Hepatocyte (in vitro differentiated cells): ENCODE results near the gene CRY1. TPM values are rescaled to one million over a fixed set of nuclear protein-coding genes. Genes with fewer than 3 reads are reported as not detected.

Source experiments
- DNase-seq: peaks from one replicate; pipeline ENCODE4 v3.0.0-alpha.2; 2016; ENCODE audit warnings: low spot score
- H2AFZ ChIP-seq: fragments of 200-600 bp; sonication (generic); 2 replicates; pipeline ENCODE4 v1.6.0; 2016; ENCODE audit warnings: antibody characterized with exemption, mild to moderate bottlenecking
- H3K27ac ChIP-seq: fragments of 200-600 bp; sonication (generic); 2 replicates; pipeline ENCODE4 v1.5.1; 2016; ENCODE audit warnings: mild to moderate bottlenecking
- H3K27me3 ChIP-seq: fragments of 200-600 bp; sonication (generic); 2 replicates; pipeline ENCODE4 v1.6.1; 2016
- H3K36me3 ChIP-seq: fragments of 200-600 bp; sonication (generic); replicated peaks from 2 replicates; pipeline ENCODE4 v1.5.1; 2016; ENCODE audit warnings: low read depth; ENCODE audit not compliant: insufficient read depth
- H3K4me1 ChIP-seq: fragments of 200-600 bp; sonication (generic); 2 replicates; pipeline ENCODE4 v1.5.1; 2016; ENCODE audit warnings: mild to moderate bottlenecking, moderate library complexity; ENCODE audit not compliant: insufficient read depth
- H3K4me2 ChIP-seq: fragments of 200-600 bp; sonication (generic); 2 replicates; pipeline ENCODE4 v1.6.0; 2016
- H3K4me3 ChIP-seq: fragments of 200-600 bp; sonication (generic); 2 replicates; pipeline ENCODE4 v1.5.1; 2016; ENCODE audit warnings: mild to moderate bottlenecking
- H3K79me2 ChIP-seq: fragments of 200-600 bp; sonication (generic); 2 replicates; pipeline ENCODE4 v1.6.0; 2017; ENCODE audit warnings: mild to moderate bottlenecking
- H3K9me2 ChIP-seq: fragments of 200-600 bp; sonication (generic); replicated peaks from 2 replicates; pipeline ENCODE4 v1.6.0; 2017; ENCODE audit warnings: mild to moderate bottlenecking; ENCODE audit not compliant: insufficient read depth
- H3K9me3 ChIP-seq: fragments of 200-600 bp; sonication (generic); 2 replicates; pipeline ENCODE4 v1.5.1; 2016; ENCODE audit warnings: low read depth, mild to moderate bottlenecking
- H4K20me1 ChIP-seq: fragments of 200-600 bp; sonication (generic); 2 replicates; pipeline ENCODE4 v1.6.0; 2016; ENCODE audit warnings: mild to moderate bottlenecking; ENCODE audit not compliant: insufficient read depth, poor library complexity, severe bottlenecking
- EZH2 ChIP-seq: fragments of 200-600 bp; sonication (generic); IDR thresholded peaks from 2 replicates; pipeline ENCODE4 v1.6.1; 2016; ENCODE audit warnings: antibody characterized with exemption, mild to moderate bottlenecking, borderline replicate concordance
- EZH2phosphoT487 ChIP-seq: fragments of 200-600 bp; sonication (generic); IDR thresholded peaks from one replicate; pipeline ENCODE4 v1.6.1; 2018; ENCODE audit warnings: antibody characterized with exemption, mild to moderate bottlenecking, low read depth, moderate library complexity; ENCODE audit not compliant: unreplicated experiment, severe bottlenecking
- WGBS: methylation state at CpG from one replicate; pipeline ENCODE4 v1.1.6; 2016; ENCODE audit warnings: low lambda C conversion rate; ENCODE audit errors: missing lambda C conversion rate; 5-methylcytosine and 5-hydroxymethylcytosine counted together
- polyA plus RNA-seq: library from polyadenylated mRNA; unstranded; fragments of >200 nt; fragmentation: Nextera tagmentation; extraction: Ambion mirVana; gene quantifications from 2 replicates; pipeline ENCODE4 v1.2.1, GENCODE V29; 2016
- total RNA-seq: library from RNA; depleted of rRNA; stranded (reverse); fragments of >200 nt; gene quantifications from 2 replicates; pipeline ENCODE4 v1.2.3, GENCODE V29; 2014
- TF ChIP-seq, protein P1 (sequence below): fragments of 200-600 bp; sonication (generic); IDR thresholded peaks from 2 replicates; pipeline ENCODE4 v1.5.1; 2016; ENCODE audit warnings: antibody characterized with exemption, mild to moderate bottlenecking; ENCODE audit not compliant: poor library complexity

The CRY1 gene
- total and polyA plus RNA-seq, 2 experiments from 2014 or later: 29.1 to 34.6 TPM

DNA sequence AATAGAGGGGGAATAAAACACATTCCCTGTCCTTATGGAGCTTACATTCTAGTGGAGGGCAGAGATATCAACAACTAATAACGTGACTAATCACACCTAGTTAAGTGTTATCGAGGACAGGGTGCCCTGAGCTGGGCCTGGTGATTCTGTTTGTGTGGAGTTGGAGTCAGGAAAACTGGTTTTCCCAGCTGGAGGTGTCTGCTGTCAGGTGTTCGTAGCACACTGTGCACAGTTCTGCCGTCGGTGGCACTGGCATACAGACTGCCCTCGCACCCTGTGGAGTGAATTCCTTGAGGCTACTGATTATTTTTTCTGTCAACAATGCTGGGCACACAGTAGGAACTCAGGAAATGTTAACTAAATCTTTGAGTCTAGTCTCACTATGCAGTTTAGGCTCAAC is 105.5 kb downstream of the CRY1 start:
- Histone ChIP-seq H3K4me1 (peaks cover 29% of the 10 kb centered on the region), H3K4me3 (no peak overlapping the region), H3K79me2 (peaks cover 19% of the 10 kb centered on the region), H3K36me3 (no peaks in the 10 kb centered on the region), H4K20me1 (no peaks in the 10 kb centered on the region), H3K27me3 (no peaks in the 10 kb centered on the region), H3K4me2 (peak overlapping the region; percentile 73), H2AFZ (no peak overlapping the region), H3K27ac (peak overlapping the region; percentile 67), H3K9me3 (no peaks in the 10 kb centered on the region), H3K9me2 (no peaks in the 10 kb centered on the region)
- 51% methylated on average over 6 of the region's 6 CpGs for WGBS
- DNase-seq: peak; percentile 22
- no peak for TF ChIP-seq EZH2
- TF ChIP-seq, protein P1, sequence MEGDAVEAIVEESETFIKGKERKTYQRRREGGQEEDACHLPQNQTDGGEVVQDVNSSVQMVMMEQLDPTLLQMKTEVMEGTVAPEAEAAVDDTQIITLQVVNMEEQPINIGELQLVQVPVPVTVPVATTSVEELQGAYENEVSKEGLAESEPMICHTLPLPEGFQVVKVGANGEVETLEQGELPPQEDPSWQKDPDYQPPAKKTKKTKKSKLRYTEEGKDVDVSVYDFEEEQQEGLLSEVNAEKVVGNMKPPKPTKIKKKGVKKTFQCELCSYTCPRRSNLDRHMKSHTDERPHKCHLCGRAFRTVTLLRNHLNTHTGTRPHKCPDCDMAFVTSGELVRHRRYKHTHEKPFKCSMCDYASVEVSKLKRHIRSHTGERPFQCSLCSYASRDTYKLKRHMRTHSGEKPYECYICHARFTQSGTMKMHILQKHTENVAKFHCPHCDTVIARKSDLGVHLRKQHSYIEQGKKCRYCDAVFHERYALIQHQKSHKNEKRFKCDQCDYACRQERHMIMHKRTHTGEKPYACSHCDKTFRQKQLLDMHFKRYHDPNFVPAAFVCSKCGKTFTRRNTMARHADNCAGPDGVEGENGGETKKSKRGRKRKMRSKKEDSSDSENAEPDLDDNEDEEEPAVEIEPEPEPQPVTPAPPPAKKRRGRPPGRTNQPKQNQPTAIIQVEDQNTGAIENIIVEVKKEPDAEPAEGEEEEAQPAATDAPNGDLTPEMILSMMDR: no peak
- TF ChIP-seq EZH2phosphoT487: no peak

DNA sequence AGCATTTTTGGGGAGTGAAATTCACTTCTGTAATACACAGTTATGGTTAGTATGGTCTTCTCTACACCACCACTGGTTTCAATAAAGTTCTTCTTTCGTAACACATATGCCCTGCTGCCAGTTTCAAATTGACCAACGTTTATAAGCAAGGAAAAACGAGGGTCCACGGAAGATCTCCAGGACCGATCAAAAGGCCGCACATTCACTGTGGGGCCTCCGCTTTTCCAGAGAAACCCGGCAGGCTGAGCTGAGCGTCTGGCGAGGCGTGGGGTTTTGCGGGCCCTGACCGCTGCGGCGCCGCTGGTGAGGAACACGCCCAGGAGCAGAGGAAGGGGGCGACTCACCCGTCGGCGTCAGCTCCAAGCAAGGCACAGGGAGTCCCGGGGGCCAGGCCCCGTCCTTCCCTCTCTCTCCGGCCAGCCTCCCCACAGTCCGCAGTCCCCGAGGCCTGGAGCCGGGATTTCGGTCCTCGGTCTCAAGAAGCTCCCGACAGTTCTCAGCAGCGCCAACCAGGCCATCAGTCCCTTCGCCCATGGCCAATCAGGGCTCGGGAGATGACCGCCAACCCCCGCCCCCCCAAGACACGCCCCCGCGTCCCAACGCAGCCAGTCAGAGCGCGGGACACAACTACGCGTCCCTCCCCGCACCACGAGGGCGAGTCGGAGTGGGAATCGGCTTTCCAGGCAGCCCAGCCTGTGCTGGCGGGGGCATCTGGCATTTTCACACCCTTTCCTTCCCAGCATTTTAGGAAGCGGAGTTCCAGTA is 106.5 kb downstream of the CRY1 start, which contains the start of gene MTERF2:
TSS of gene MTERF2 (minus strand) at position 522 of the 765 bp plus-strand sequence. CDS start 8,432 bp downstream, outside the sequence.
- DNase-seq: peak; percentile 96
- TF ChIP-seq EZH2: no peak
- TF ChIP-seq EZH2phosphoT487: no peak
- TF ChIP-seq, protein P1: no peak
- peak within 1 kb of the TSS; percentile 88 for H3K4me2 ChIP-seq
- no peaks in the 10 kb centered on the region for H3K36me3 ChIP-seq
- H3K4me1 ChIP-seq: peaks cover 29% of the 10 kb centered on the region
- no peaks in the 10 kb centered on the region for H3K27me3 ChIP-seq
- H3K9me3 ChIP-seq: no peaks in the 10 kb centered on the region
- H2AFZ ChIP-seq: peak within 1 kb of the TSS; percentile 54
- H3K27ac ChIP-seq: peak within 1 kb of the TSS; percentile 86
- no peaks in the 10 kb centered on the region for H3K9me2 ChIP-seq
- H3K79me2 ChIP-seq: peaks cover 19% of the 10 kb centered on the region
- H3K4me3 ChIP-seq: peak within 1 kb of the TSS; percentile 60
- WGBS: under 1% methylated on average over 38 of the region's 50 CpGs
- H4K20me1 ChIP-seq: no peaks in the 10 kb centered on the region

DNA sequence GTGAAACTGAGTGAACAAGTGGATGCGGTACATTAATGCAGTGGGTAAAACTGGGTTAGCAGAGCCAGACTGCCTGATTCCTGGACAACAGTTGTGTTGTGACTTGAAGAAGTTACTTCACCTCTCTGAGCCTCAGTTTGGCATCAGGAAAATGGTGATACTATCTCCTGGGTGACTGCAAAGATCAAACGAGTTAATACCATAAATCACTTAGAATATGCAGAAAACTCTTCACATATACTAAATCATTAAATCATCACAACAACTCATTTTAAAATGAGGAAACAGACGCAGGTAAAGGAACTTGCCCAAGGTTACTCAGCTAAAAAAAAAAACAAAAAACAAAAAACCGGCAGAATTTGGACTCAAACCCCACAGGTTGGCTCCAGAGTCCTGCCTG is 107.2 kb downstream of the CRY1 start:
- no peaks in the 10 kb centered on the region for H3K36me3 ChIP-seq
- H3K27me3 ChIP-seq: no peaks in the 10 kb centered on the region
- H3K27ac ChIP-seq: peak overlapping the region; percentile 86
- H2AFZ ChIP-seq: peak overlapping the region; percentile 54
- TF ChIP-seq, protein P1: no peak
- no peak for TF ChIP-seq EZH2phosphoT487
- TF ChIP-seq EZH2: no peak
- H4K20me1 ChIP-seq: no peaks in the 10 kb centered on the region
- H3K9me2 ChIP-seq: no peaks in the 10 kb centered on the region
- DNase-seq: no peak
- 41% methylated on average over 4 of the region's 4 CpGs for WGBS
- peak overlapping the region; percentile 60 for H3K4me3 ChIP-seq
- no peaks in the 10 kb centered on the region for H3K9me3 ChIP-seq
- H3K79me2 ChIP-seq: peaks cover 19% of the 10 kb centered on the region
- peak overlapping the region; percentile 88 for H3K4me2 ChIP-seq
- peaks cover 29% of the 10 kb centered on the region for H3K4me1 ChIP-seq
